ENCODE data around the gene C19orf47. TPM values are rescaled to one million over a fixed set of nuclear protein-coding genes. Genes with fewer than 3 reads are reported as not detected.

The C19orf47 gene
- total RNA-seq, 1 experiment from 2014 or later = 21.2 TPM

GRCh38 chr19:40278361-40279035 lies 69.7 kb downstream of the C19orf47 start:
- no peaks in the 10 kb centered on the region for H3K27me3 ChIP-seq (ENCODE audit: insufficient read depth, low read depth)
- no TSS peak for BruUV-seq (replicated peaks)
- no peak overlapping the region for H3K4me3 ChIP-seq
- DNase-seq = no peak
- no peak overlapping the region for H3K27ac ChIP-seq
- H3K4me2 ChIP-seq = no peak overlapping the region
- H2AFZ ChIP-seq = no peak overlapping the region
- H3K9me3 ChIP-seq (ENCODE audit: insufficient read depth, low read depth) = no peaks in the 10 kb centered on the region
- intact Hi-C loops (cut with micrococcal nuclease; ENCODE audit: unreplicated experiment) = no loop called here
- H4K20me1 ChIP-seq (ENCODE audit: insufficient read depth) = peaks cover 58% of the 10 kb centered on the region
- POLR2A ChIA-PET (ENCODE audit: unreplicated experiment) = interaction anchor here (0.6 kb wide), 1 partner anchor 53 kb away, joined by 7 read pairs; no protein-coding TSS in a partner anchor
- H3F3A ChIP-seq (ENCODE audit: insufficient read depth, low read depth) = no peaks in the 10 kb centered on the region
- peaks cover 5% of the 10 kb centered on the region; the same call in 1 of the 2 replicates for H3K4me1 ChIP-seq (replicated peaks; ENCODE audit: insufficient read depth)
- peaks cover 4% of the 10 kb centered on the region; the same call in 1 of the 2 replicates for H3K36me3 ChIP-seq (ENCODE audit: low read depth)
- peaks cover 92% of the 10 kb centered on the region for H3K79me2 ChIP-seq (ENCODE audit: low read depth)
- CTCF ChIA-PET = interaction anchor here (0.9 kb wide), 1 partner anchor 27 kb away, joined by 3 read pairs; no protein-coding TSS in a partner anchor
- H3K9me2 ChIP-seq (ENCODE audit: insufficient read depth) = no peaks in the 10 kb centered on the region
- TF ChIP-seq EZH2 (IDR thresholded peaks at IDR 0.05; ENCODE audit: low read depth) = no peak
- TF ChIP-seq CTCF (conservative IDR thresholded peaks at IDR 0.05) = no peak

- POLR2A ChIA-PET (ENCODE audit: unreplicated experiment) = no interaction called here
- no peak overlapping the region for H3K4me3 ChIP-seq
Observed at GRCh38 chr19:40277356-40278059, 70.7 kb downstream of the C19orf47 start.

More at GRCh38 chr19:40277356-40278059, 70.7 kb downstream of the C19orf47 start:
- TF ChIP-seq EZH2 (IDR thresholded peaks at IDR 0.05; ENCODE audit: low read depth) (no peak), CTCF (conservative IDR thresholded peaks at IDR 0.05) (no peak)
- no peaks in the 10 kb centered on the region for H3K9me2 ChIP-seq (ENCODE audit: insufficient read depth)
- H3K27ac ChIP-seq = no peak overlapping the region
- no peaks in the 10 kb centered on the region for H3K27me3 ChIP-seq (ENCODE audit: insufficient read depth, low read depth)
- H3K4me2 ChIP-seq = no peak overlapping the region
- H3K4me1 ChIP-seq (replicated peaks; ENCODE audit: insufficient read depth) = no peaks in the 10 kb centered on the region
- H3K79me2 ChIP-seq (ENCODE audit: low read depth) = peaks cover 83% of the 10 kb centered on the region
- peaks cover 61% of the 10 kb centered on the region for H4K20me1 ChIP-seq (ENCODE audit: insufficient read depth)
- BruUV-seq (replicated peaks) = no TSS peak
- no peaks in the 10 kb centered on the region for H3F3A ChIP-seq (ENCODE audit: insufficient read depth, low read depth)
- no peak overlapping the region for H2AFZ ChIP-seq
- peaks cover 4% of the 10 kb centered on the region; the same call in 1 of the 2 replicates for H3K36me3 ChIP-seq (ENCODE audit: low read depth)
- intact Hi-C loops (cut with micrococcal nuclease; ENCODE audit: unreplicated experiment) = no loop called here
- CTCF ChIA-PET = interaction anchor here (0.5 kb wide), 1 partner anchor 29 kb away, joined by 3 read pairs; no protein-coding TSS in a partner anchor
- H3K9me3 ChIP-seq (ENCODE audit: insufficient read depth, low read depth) = no peaks in the 10 kb centered on the region
- no peak for DNase-seq

Measured in PC-9 (cell line).